ENCODE data around the gene FNDC1.

- TF ChIP-seq, protein P1, sequence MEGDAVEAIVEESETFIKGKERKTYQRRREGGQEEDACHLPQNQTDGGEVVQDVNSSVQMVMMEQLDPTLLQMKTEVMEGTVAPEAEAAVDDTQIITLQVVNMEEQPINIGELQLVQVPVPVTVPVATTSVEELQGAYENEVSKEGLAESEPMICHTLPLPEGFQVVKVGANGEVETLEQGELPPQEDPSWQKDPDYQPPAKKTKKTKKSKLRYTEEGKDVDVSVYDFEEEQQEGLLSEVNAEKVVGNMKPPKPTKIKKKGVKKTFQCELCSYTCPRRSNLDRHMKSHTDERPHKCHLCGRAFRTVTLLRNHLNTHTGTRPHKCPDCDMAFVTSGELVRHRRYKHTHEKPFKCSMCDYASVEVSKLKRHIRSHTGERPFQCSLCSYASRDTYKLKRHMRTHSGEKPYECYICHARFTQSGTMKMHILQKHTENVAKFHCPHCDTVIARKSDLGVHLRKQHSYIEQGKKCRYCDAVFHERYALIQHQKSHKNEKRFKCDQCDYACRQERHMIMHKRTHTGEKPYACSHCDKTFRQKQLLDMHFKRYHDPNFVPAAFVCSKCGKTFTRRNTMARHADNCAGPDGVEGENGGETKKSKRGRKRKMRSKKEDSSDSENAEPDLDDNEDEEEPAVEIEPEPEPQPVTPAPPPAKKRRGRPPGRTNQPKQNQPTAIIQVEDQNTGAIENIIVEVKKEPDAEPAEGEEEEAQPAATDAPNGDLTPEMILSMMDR (conservative IDR thresholded peaks at IDR 0.05; ENCODE audit: low read depth, low read length) = no peak
- TF ChIP-seq EZH2 (IDR thresholded peaks at IDR 0.05; ENCODE audit: low read length, unreplicated experiment) = no peak
Observed at GRCh38 chr6:159169193-159169555, at the start of gene FNDC1.
